Tibial nerve (tissue), 4 donors: Measurements from ENCODE around the gene SRSF1. TPM values are rescaled to one million over a fixed set of nuclear protein-coding genes. Genes with fewer than 3 reads are reported as not detected.
A peak's percentile ranks its signal among the peaks of the same experiment; 100 is the strongest.
"Not testable (repeated sequence)": the region's sequence is repeated elsewhere in the genome, so short reads cannot be mapped to it uniquely, and the experiment has no call there.

Source experiments
- DNase-seq, 2 donors: peaks; one replicate each; pipeline ENCODE4 v3.0.0-alpha.2; 2019; ENCODE audit warnings: low spot score in 2 of 2
- H3K27ac ChIP-seq, 4 donors: fragments of 200-600 bp; sonication (generic) in 3 of 4; one replicate each; pipeline ENCODE4 v1.5.1; 2017 to 2019; ENCODE audit warnings: mild to moderate bottlenecking in 1 of 4
- H3K27me3 ChIP-seq, 2 donors: fragments of 200-600 bp; sonication (generic) in 1 of 2; one replicate each; pipeline versions ENCODE4 v1.5.1 to v1.6.0; 2017 to 2019
- H3K36me3 ChIP-seq, 3 donors: fragments of 200-600 bp; sonication (generic); one replicate each; pipeline ENCODE4 v1.5.1; 2018 to 2019
- H3K4me1 ChIP-seq, 4 donors: fragments of 200-600 bp; sonication (generic) in 3 of 4; one replicate each; pipeline ENCODE4 v1.5.1; 2017 to 2019
- H3K4me3 ChIP-seq, 4 donors: fragments of 200-600 bp; sonication (generic) in 3 of 4; one replicate each; pipeline ENCODE4 v1.5.1; 2017 to 2019; ENCODE audit warnings: mild to moderate bottlenecking in 1 of 4, moderate library complexity in 1 of 4
- H3K9me3 ChIP-seq, 4 donors: fragments of 200-600 bp; sonication (generic) in 3 of 4; one replicate each; pipeline ENCODE4 v1.5.1; 2017 to 2019
- EP300 ChIP-seq, 2 donors: sonication (generic); formaldehyde crosslinking; IDR thresholded peaks; one replicate each; pipeline ENCODE4 v1.6.1; 2017; ENCODE audit warnings: antibody characterized with exemption in 2 of 2, mild to moderate bottlenecking in 1 of 2
- POLR2A ChIP-seq, 2 donors: fragments of 450-650 bp; IDR thresholded peaks; one replicate each; pipeline ENCODE4 v1.6.1; 2017; ENCODE audit warnings: antibody characterized with exemption in 2 of 2, mild to moderate bottlenecking in 2 of 2, moderate library complexity in 2 of 2
- WGBS, 2 donors: methylation state at CpG; one replicate each; pipeline ENCODE4 v1.1.5; 2018; 5-methylcytosine and 5-hydroxymethylcytosine counted together
- total RNA-seq, 4 donors: library from RNA; depleted of rRNA; stranded (reverse); fragments of >200 nt; gene quantifications; one replicate each; pipeline ENCODE4 v1.1.0, GENCODE V29; 2016
- TF ChIP-seq, protein P1 (sequence below), 5 experiments: fragments of 200-600 bp in 3 of 5; fragments of 450-650 bp in 2 of 5; sonication (generic) in 3 of 5; IDR thresholded peaks; one replicate each; pipeline ENCODE4 v1.5.1; 2016 to 2019; ENCODE audit warnings: antibody characterized with exemption in 5 of 5, mild to moderate bottlenecking in 3 of 5, moderate library complexity in 2 of 5

The SRSF1 gene
- total RNA-seq, 4 donors from 2014 or later = 92.4 to 173 (median 143) TPM

DNA sequence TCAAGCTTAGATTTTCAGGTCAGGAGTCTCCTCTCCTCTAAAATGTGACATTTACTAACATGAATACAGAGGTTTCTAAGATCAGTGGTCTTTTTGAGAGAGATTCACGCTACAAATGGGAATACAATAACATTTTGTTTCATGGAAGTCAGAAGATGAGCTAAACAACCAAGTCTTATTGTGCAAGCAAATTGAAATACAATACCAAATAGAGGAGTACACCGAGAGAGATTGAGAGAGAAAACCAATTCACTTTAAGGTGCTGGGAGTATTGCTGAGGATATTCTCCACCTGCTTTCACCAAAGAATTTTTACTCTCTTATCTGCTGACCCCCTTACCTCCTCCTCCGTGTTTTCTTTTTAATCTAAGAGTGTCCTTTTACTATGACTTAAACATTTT lies 30.5 kb downstream of the SRSF1 start:
- TF ChIP-seq, protein P1, sequence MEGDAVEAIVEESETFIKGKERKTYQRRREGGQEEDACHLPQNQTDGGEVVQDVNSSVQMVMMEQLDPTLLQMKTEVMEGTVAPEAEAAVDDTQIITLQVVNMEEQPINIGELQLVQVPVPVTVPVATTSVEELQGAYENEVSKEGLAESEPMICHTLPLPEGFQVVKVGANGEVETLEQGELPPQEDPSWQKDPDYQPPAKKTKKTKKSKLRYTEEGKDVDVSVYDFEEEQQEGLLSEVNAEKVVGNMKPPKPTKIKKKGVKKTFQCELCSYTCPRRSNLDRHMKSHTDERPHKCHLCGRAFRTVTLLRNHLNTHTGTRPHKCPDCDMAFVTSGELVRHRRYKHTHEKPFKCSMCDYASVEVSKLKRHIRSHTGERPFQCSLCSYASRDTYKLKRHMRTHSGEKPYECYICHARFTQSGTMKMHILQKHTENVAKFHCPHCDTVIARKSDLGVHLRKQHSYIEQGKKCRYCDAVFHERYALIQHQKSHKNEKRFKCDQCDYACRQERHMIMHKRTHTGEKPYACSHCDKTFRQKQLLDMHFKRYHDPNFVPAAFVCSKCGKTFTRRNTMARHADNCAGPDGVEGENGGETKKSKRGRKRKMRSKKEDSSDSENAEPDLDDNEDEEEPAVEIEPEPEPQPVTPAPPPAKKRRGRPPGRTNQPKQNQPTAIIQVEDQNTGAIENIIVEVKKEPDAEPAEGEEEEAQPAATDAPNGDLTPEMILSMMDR (IDR thresholded peaks at IDR 0.05) = no peak
- no peak for TF ChIP-seq EP300 (IDR thresholded peaks at IDR 0.05)
- no peak for TF ChIP-seq POLR2A (IDR thresholded peaks at IDR 0.05)
- peaks cover 2 to 93% (median 12%) of the 10 kb centered on the region in 3 donors for H3K36me3 ChIP-seq
- DNase-seq = no peak
- peaks cover 0 to 26% (median 3%) of the 10 kb centered on the region in 4 donors for H3K4me1 ChIP-seq
- WGBS, 2 donors = 52 to 72% methylated on average over 3 of the region's 3 CpGs
- H3K9me3 ChIP-seq = no peaks in the 10 kb centered on the region
- H3K27ac ChIP-seq = no peak overlapping the region
- H3K27me3 ChIP-seq = no peaks in the 10 kb centered on the region
- no peak overlapping the region for H3K4me3 ChIP-seq

DNA sequence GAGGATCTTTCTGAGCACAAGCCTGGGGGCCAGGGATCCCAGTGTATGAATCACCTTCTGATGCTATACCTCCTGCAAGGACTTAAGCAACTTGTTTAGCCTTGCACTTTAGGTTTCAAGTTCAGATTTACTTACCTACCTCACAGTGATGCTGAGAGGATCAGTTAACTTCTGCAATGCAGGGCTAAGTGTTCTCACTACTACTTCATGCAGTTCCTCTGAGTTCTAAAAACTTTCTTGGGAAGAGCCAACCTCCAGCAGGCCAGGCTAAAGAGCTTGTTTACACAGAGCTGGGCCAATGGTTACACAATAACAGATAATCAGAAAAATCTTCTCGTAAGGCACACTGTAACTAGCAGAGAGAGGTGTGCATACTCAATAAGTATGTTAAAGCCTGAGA lies 32.0 kb downstream of the SRSF1 start:
- Histone ChIP-seq H3K36me3 (peaks cover 2 to 91% (median 12%) of the 10 kb centered on the region in 3 donors), H3K9me3 (no peaks in the 10 kb centered on the region), H3K4me1 (peaks cover 0 to 22% (median 1%) of the 10 kb centered on the region in 4 donors), H3K4me3 (no peak overlapping the region), H3K27ac (peak overlapping the region in 1 of 4 donors; percentile 23), H3K27me3 (no peaks in the 10 kb centered on the region)
- WGBS, 2 donors = 27 to 32% methylated on average over 1 of the region's 1 CpG
- no peak for DNase-seq
- TF ChIP-seq EP300 (IDR thresholded peaks at IDR 0.05) = no peak
- TF ChIP-seq, protein P1 (IDR thresholded peaks at IDR 0.05) = no peak
- no peak for TF ChIP-seq POLR2A (IDR thresholded peaks at IDR 0.05)

DNA sequence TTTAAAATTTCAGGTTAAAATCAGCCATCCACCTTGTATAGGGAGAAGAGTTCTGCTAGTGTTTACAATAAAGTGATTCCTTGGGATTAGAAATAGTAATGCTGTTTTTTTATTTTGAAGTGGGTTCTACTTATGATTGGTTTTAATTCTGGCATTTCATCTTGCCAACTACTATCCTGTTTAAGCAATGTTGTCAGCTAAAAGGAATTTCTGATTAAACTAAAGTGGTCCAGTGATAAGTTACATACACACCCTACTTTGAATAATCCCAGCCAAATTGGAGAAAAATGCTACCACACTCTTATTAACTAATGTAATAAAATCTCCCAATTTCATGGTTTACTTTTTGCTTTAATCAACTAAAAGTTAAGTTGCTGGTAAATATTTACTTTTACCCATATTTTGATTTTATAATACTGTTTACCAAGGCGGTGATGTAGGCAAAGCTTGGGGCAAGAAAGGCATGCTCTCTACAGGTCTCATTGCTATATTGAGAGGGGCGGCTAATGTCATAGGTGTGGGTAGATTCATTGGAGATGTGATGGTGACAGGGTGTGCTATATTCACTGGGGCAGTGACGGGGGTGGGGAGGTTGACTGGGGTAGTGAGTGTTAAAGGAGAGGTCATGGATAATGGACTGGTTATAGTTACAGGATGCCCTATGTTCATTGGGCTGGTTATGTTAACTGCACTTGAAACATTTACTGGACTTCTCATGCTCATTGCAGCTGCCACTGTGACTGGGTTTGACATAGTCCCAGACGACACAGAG lies 32.8 kb downstream of the SRSF1 start:
- Histone ChIP-seq H3K4me1 (peaks cover 0 to 22% (median 1%) of the 10 kb centered on the region in 4 donors), H3K36me3 (peaks cover 2 to 83% (median 12%) of the 10 kb centered on the region in 3 donors)
- H3K9me3 ChIP-seq, H3K4me3 ChIP-seq, H3K27me3 ChIP-seq, DNase-seq, H3K27ac ChIP-seq: not testable (repeated sequence)
- 83 to 84% methylated on average over 4 of the region's 4 CpGs for WGBS, 2 donors

DNA sequence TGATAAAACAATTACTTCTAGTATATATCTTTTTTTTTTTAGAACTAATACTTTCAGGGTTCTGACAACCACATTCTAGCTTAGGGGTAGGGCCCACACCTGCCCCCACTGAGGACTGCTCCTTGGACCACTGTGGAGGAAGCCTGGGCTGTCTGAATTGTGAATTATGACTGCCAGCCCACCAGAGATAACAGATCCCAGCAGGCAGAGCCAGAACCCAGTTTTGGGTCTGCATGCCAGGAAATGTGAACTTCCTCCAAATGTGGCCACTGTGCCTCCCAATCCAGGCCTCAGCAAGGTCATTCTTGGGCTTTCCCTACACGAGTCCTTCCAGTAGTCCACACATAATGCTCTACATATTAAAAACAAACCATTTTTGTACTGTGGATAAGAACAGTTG lies 34.9 kb downstream of the SRSF1 start:
- no peak for DNase-seq
- H3K4me3 ChIP-seq = no peak overlapping the region
- peaks cover 2 to 62% (median 6%) of the 10 kb centered on the region in 3 donors for H3K36me3 ChIP-seq
- H3K4me1 ChIP-seq = peaks cover 0 to 22% (median 1%) of the 10 kb centered on the region in 4 donors
- TF ChIP-seq EP300 (IDR thresholded peaks at IDR 0.05) (no peak), POLR2A (IDR thresholded peaks at IDR 0.05) (no peak)
- TF ChIP-seq, protein P1 (IDR thresholded peaks at IDR 0.05) = no peak
- no peaks in the 10 kb centered on the region for H3K27me3 ChIP-seq
- WGBS, 2 donors = 17 to 21% methylated on average over 1 of the region's 1 CpG
- no peaks in the 10 kb centered on the region for H3K9me3 ChIP-seq
- H3K27ac ChIP-seq = no peak overlapping the region

DNA sequence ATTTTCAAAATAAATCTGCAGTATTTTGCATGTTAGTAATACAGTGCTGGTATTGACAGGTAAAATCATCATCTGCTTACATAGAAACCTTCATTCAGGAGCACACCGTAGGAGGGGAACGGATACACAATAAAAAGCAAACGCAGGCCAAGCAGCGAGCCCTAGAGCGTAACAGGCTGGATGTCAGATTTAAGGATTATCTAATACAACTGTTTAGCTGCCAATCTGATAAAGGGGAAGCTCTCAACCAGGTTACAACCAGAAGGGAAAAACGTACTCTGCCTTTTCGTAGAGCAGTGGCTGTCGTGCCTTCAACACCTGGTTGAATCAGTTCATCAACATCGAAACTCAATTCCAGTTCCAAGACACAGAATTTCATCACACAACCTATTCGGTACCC lies 35.5 kb downstream of the SRSF1 start:
- no peaks in the 10 kb centered on the region for H3K27me3 ChIP-seq
- WGBS, 2 donors = 83 to 84% methylated on average over 10 of the region's 10 CpGs
- peaks cover 0 to 18% (median 1%) of the 10 kb centered on the region in 4 donors for H3K4me1 ChIP-seq
- TF ChIP-seq, protein P1 (IDR thresholded peaks at IDR 0.05) = no peak
- TF ChIP-seq EP300 (IDR thresholded peaks at IDR 0.05) (no peak), POLR2A (IDR thresholded peaks at IDR 0.05) (no peak)
- no peak for DNase-seq
- peaks cover 0 to 57% (median 6%) of the 10 kb centered on the region in 3 donors for H3K36me3 ChIP-seq
- H3K4me3 ChIP-seq = no peak overlapping the region
- no peaks in the 10 kb centered on the region for H3K9me3 ChIP-seq
- no peak overlapping the region for H3K27ac ChIP-seq
